Heart left ventricle (tissue), 13 donors: ENCODE results near the gene ATP1A4.

Experiments used
- POLR2A ChIP-seq, 2 donors: fragments of 450-650 bp; IDR thresholded peaks; one replicate each; pipeline ENCODE4 v1.6.1; 2017; ENCODE audit warnings: antibody characterized with exemption in 2 of 2, mild to moderate bottlenecking in 2 of 2, moderate library complexity in 2 of 2
- TF ChIP-seq, protein P1 (sequence below), 12 donors: fragments of 200-600 bp; sonication (generic) in 4 of 12; IDR thresholded peaks; one replicate each; pipeline versions ENCODE4 v1.5.0 to v1.8.0; 2018 to 2022; ENCODE audit warnings: antibody characterized with exemption in 12 of 12, mild to moderate bottlenecking in 5 of 12
- donor health status: ischemic (EF 13 %, LVEDD 7.1; RV severe dilation, severe dysfunction).
- donor health status: DM: no; HTN: yes; CAD: no.
- donor health status: DM: no; HTN: no; CAD: no.
- donor health status: ischemic (EF 25% LVEDD 6.9; RV normal size, moderate dysfunction).
- donor health status: ischemic (EF 25% LVEDD 5.7; RV mildly dilated, moderate dysfunction).
- donor health status: ischemic (EF 35%, LVEDD 5.7; RV mildly dilated, moderate dysfunction).
- donor health status: nonischemic (EF 11% LVEDD 7.7; RV severe dilation, severe dysfunction).
- donor health status: DM: yes; HTN: yes; CAD: no.
- donor health status: PGD.
- donor health status: ischemic (EF 29% LVEDD 5.4; RV normal size, mild dysfunction).
- donor health status: nonischemic (EF 23%, LVEDD 6.1; RV moderate dilation, normal function).

- TF ChIP-seq, protein P1, sequence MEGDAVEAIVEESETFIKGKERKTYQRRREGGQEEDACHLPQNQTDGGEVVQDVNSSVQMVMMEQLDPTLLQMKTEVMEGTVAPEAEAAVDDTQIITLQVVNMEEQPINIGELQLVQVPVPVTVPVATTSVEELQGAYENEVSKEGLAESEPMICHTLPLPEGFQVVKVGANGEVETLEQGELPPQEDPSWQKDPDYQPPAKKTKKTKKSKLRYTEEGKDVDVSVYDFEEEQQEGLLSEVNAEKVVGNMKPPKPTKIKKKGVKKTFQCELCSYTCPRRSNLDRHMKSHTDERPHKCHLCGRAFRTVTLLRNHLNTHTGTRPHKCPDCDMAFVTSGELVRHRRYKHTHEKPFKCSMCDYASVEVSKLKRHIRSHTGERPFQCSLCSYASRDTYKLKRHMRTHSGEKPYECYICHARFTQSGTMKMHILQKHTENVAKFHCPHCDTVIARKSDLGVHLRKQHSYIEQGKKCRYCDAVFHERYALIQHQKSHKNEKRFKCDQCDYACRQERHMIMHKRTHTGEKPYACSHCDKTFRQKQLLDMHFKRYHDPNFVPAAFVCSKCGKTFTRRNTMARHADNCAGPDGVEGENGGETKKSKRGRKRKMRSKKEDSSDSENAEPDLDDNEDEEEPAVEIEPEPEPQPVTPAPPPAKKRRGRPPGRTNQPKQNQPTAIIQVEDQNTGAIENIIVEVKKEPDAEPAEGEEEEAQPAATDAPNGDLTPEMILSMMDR (IDR thresholded peaks at IDR 0.05), result no peak
- no peak for TF ChIP-seq POLR2A (IDR thresholded peaks at IDR 0.05)
Observed at GRCh38 chr1:160107512-160107911, 43.9 kb upstream of the ATP1A4 start.
